Measurements from ENCODE around the gene LRP1B.

The LRP1B gene

DNA sequence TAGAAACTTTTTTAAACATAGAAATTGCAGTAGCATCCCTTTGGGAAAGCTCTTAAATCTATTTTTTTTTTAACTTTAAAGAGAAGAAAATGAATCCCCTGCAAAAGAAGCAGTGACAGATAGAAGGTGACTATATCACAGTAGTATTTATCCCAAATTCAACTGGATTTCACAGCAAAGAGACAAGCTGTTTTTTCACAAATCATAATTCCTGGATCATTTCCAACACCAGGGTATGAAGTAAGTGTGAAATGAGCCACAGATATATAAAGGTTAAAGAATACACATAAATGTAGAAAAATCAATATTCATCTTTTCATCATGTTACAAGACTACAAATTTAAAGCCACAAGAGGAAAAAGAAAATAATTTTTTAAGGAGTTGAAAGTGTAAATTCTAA lies 1945.7 kb downstream of the LRP1B start:
- no peak overlapping the region for H3K4me3 ChIP-seq (ENCODE audit: low read depth, low read length)
- no peak for DNase-seq (ENCODE audit: low read depth)
- TF ChIP-seq, protein P1, sequence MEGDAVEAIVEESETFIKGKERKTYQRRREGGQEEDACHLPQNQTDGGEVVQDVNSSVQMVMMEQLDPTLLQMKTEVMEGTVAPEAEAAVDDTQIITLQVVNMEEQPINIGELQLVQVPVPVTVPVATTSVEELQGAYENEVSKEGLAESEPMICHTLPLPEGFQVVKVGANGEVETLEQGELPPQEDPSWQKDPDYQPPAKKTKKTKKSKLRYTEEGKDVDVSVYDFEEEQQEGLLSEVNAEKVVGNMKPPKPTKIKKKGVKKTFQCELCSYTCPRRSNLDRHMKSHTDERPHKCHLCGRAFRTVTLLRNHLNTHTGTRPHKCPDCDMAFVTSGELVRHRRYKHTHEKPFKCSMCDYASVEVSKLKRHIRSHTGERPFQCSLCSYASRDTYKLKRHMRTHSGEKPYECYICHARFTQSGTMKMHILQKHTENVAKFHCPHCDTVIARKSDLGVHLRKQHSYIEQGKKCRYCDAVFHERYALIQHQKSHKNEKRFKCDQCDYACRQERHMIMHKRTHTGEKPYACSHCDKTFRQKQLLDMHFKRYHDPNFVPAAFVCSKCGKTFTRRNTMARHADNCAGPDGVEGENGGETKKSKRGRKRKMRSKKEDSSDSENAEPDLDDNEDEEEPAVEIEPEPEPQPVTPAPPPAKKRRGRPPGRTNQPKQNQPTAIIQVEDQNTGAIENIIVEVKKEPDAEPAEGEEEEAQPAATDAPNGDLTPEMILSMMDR (IDR thresholded peaks at IDR 0.05; ENCODE audit: low read depth, low read length, missing control alignments) = no peak

DNA sequence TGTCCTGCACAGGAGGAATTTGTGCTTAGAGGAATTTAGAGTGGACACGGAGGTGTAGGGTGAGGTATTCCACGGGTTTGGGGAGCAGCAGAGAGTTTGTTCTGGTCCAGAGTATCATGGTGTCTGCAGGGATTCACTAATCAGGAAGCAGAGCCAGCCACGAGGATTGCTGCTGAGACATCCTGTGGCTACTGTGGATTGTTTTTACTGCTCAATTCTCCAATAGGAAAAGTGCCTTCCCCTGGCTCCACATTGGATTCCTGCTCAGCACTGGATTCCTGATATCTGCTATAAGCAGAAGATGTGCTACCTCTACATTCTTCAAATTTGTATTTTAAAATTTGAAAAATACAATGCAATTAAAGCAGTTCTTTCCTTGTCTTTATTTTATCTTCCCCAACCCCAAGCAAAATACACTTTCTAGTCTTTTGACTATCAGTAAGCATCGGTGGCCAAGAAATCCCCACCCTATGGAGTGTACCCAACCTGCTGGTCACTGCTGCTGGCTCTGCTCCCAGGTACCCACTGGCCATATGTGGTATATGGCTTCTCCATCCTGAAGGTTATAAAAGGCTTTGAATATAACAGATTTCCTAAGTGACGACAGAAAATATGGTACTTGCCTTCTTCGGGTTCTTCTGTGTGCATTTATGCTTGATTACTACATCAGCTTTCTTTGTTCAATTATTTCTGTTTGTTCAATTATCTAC lies 1947.6 kb downstream of the LRP1B start:
- no peak overlapping the region for H3K4me3 ChIP-seq (ENCODE audit: low read depth, low read length)
- DNase-seq (ENCODE audit: low read depth) = no peak
- TF ChIP-seq, protein P1 (IDR thresholded peaks at IDR 0.05; ENCODE audit: low read depth, low read length, missing control alignments) = no peak

All from GM12864 (cell line).